ENCODE data around the gene ZBTB16. TPM values are rescaled to one million over a fixed set of nuclear protein-coding genes. Genes with fewer than 3 reads are reported as not detected.

Gene ZBTB16
- total RNA-seq, 1 donor, result 23.3 TPM

DNA sequence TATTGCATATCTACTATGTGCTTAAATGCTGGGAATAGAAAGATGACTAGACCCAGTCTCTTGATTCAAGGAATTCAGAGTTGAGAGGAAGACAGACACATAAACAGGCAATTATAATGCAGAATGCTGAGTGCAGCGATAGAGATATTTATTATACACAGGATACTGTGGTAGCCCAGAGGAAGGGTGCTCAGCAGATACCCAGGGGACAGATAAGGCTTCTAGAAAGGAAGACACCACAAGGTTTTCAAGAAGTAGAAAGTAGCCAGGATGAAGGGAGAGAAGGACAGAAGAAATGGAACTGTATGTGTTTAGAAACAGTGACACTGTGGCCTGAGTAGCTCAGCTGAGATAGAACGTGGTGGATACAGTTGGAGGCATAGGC lies 157.3 kb downstream of the ZBTB16 start:
- H3K9me3 ChIP-seq (ENCODE audit: low read depth, low read length), result no peaks in the 10 kb centered on the region
- H3K4me1 ChIP-seq (ENCODE audit: insufficient read depth, low read length), result peaks cover 20% of the 10 kb centered on the region
- H3K4me3 ChIP-seq (ENCODE audit: low read length), result no peak overlapping the region
- no peaks in the 10 kb centered on the region for H3K27me3 ChIP-seq (ENCODE audit: insufficient read depth, low read length)

DNA sequence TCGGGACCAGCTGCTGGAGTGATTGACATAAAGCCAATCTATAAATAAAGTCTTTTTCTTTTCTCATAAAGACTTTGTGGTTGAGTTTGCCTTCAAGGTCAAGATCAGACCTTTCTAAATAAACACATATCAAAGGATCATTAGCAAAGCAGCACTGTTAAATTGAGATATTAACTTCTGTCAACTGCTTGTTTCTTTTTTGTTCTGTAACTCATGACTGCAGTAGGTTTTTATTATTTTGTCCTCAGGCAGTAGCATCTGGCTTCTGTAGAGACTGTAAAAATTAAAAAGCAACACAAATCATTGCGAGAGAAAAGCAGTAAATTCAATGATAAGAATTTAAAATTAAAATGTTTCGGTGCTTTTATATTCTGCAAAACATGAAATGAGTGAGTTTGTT lies 159.0 kb downstream of the ZBTB16 start:
- no peaks in the 10 kb centered on the region for H3K27me3 ChIP-seq (ENCODE audit: insufficient read depth, low read length)

DNA sequence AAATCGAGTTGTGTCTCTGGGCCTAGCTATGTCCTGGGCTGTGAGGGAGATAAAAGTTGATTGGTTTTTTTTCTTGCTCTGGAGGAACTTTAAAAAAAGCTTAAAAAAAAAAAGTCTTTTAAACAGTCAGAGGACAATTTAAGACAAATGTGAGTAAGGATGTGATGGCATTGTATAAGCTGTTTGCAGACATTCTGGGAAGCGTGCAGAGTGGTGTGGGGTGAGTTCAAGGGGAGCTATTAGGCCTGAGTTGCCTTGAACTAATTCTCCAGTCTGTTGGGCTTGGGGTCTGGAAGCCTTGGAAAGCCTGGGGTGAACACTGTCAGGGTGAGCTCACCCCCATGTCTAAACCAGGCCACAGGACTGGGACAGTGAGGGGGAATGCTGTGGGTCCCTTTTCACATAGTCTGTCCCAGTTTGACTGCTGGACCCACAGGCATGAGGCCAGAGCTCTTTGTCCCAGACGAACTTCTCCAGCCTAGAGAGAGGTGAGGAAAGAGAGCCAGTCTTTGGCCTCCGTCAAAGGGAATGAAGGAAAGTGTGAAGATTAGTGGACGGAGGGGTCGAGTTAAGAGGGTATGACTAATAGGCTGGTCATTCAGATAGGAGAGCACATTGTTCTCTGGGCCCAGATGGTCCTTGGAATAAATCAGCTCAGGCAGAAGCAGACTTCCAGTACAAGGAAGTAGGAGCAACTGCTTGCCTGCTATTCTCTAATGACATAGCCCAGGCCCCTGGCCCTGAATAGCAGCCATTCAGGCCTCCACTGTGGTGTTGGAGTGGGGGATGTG lies 160.2 kb downstream of the ZBTB16 start:
- H3K9me3 ChIP-seq (ENCODE audit: low read depth, low read length), result no peaks in the 10 kb centered on the region
- no peak overlapping the region for H3K4me3 ChIP-seq (ENCODE audit: low read length)
- H3K27me3 ChIP-seq (ENCODE audit: insufficient read depth, low read length), result no peaks in the 10 kb centered on the region
- peaks cover 20% of the 10 kb centered on the region for H3K4me1 ChIP-seq (ENCODE audit: insufficient read depth, low read length)

More for the DNA sequence above, 159.0 kb downstream of the ZBTB16 start:
- peaks cover 20% of the 10 kb centered on the region for H3K4me1 ChIP-seq (ENCODE audit: insufficient read depth, low read length)
- H3K9me3 ChIP-seq (ENCODE audit: low read depth, low read length), result no peaks in the 10 kb centered on the region
- H3K4me3 ChIP-seq (ENCODE audit: low read length), result no peak overlapping the region

GRCh38 chr11:114221037-114221436 lies 161.5 kb downstream of the ZBTB16 start:
- Histone ChIP-seq H3K4me3 (ENCODE audit: low read length) (no peak overlapping the region), H3K4me1 (ENCODE audit: insufficient read depth, low read length) (peaks cover 21% of the 10 kb centered on the region), H3K27me3 (ENCODE audit: insufficient read depth, low read length) (no peaks in the 10 kb centered on the region), H3K9me3 (ENCODE audit: low read depth, low read length) (no peaks in the 10 kb centered on the region)

DNA sequence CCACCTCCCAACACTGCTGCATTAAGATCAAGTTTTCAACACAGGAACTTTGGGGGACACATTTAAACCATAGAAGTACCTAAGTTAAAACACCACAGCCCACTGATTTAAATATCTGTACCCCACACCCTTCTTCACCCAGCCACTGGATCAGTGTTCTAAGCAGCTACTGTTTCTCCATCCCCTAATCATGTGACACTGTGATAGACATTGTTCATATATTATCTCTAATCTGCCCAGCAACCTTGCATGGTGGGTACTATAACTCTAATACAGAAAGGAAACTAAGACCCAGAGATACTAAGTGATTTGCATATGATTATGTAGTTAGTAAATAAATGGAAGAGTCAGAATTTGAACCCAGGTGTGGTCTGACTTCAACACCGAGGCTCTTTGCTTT lies 166.2 kb downstream of the ZBTB16 start:
- H3K9me3 ChIP-seq (ENCODE audit: low read depth, low read length), result no peaks in the 10 kb centered on the region
- H3K27me3 ChIP-seq (ENCODE audit: insufficient read depth, low read length), result no peaks in the 10 kb centered on the region
- no peak overlapping the region for H3K4me3 ChIP-seq (ENCODE audit: low read length)
- peaks cover 5% of the 10 kb centered on the region for H3K4me1 ChIP-seq (ENCODE audit: insufficient read depth, low read length)

DNA sequence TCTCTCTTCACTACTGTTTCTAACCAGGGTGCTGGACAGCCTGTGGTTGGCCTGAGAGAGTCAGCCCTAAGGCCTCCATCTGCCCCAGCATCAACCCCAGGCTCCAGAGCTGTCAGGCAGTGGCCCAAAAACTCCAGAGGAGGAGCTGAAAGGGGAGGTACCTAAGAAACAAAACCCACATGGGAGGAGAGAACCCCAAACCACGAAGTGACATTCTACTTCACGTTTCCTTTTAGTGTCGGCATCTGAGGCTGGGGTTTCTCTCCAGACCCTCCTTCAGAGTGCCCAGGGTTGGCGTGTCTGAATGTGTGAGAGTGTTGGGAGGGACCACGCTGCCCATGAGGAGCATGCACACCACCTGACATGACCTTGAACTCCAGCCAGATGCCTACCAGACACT lies 166.8 kb downstream of the ZBTB16 start:
- H3K4me1 ChIP-seq (ENCODE audit: insufficient read depth, low read length), result peaks cover 5% of the 10 kb centered on the region
- H3K4me3 ChIP-seq (ENCODE audit: low read length), result no peak overlapping the region
- no peaks in the 10 kb centered on the region for H3K9me3 ChIP-seq (ENCODE audit: low read depth, low read length)
- no peaks in the 10 kb centered on the region for H3K27me3 ChIP-seq (ENCODE audit: insufficient read depth, low read length)

DNA sequence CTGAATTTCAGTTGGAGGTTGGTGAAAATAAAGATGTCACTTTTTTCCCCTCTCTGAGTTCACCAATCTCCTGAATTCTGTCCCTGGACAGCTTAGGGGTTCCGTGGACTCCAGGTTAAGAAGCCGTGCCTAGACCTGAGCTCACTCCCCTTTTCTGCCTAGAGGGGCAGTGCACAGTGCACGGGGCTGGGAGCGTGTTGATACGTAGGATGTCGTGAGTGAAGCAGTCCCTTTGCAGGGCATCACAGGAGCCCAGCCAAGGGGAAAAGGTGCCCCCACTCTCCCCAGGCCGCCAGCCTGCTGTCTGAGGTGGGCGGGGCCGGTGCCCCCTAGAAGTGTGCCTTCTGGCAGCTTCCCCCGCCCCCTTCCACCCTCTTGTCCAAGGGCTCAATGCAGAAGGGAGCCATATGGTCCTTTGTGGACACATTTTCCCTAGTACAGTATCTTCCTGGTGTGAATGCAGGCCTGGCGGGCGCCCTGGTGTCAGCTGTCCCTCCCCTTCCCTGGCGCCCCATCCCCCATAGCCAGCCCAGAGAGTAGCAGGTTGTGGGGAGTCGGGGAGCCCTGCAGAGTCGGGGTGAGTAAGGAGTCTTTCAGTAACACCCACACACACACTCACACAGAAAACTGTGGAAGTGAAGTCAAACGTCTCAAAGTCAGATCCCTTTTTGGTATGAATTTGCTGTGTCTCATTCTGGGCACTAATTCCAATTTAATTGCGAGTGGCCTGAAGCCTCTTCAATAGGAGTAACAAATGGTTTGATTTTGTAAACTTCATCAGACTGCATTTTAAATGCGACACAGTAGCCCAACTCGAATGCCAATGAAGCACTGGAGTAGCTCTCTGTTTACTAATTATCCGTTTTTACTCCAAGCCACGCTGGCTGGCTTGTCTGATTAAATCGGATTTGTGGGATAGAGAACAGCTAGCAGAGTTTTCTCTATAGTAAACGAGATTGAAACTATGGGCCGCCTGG lies 169.2 kb downstream of the ZBTB16 start:
- peaks cover 5% of the 10 kb centered on the region for H3K4me1 ChIP-seq (ENCODE audit: insufficient read depth, low read length)
- H3K27me3 ChIP-seq (ENCODE audit: insufficient read depth, low read length), result no peaks in the 10 kb centered on the region
- H3K9me3 ChIP-seq (ENCODE audit: low read depth, low read length), result no peaks in the 10 kb centered on the region
- H3K4me3 ChIP-seq (ENCODE audit: low read length), result no peak overlapping the region

DNA sequence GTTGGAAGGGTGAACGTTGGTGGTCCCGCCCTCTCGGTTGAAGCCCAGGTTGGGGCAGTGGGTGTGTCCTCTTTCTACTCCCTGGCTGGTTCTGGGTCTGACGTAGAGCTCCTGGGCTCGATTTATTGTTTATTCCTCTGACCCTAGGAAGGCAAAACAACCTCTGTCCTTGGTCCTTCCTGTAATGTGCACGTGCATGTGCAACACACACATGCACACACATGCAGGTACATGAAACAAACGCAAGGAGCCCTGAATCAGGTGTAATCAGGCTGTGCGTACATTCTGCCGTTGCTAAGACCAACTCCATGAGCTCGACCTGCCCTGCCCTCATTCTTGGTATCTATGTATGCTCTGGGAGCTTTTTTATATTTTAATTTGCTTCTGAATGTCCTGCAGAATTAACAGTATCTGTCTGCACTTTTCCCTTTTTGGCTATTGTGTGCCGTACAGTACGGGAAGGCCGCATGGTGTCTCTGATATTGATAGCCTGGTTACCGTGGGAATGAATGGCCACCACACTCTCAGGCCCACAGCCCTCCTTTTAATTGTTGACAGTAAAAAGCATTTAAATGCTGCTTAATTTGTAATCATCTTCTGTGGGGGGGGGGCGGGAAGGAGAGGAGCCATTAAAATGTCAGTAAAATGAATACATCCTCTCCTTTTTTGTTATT lies 170.7 kb downstream of the ZBTB16 start:
- H3K4me1 ChIP-seq (ENCODE audit: insufficient read depth, low read length), result peaks cover 5% of the 10 kb centered on the region
- H3K27me3 ChIP-seq (ENCODE audit: insufficient read depth, low read length), result no peaks in the 10 kb centered on the region
- no peaks in the 10 kb centered on the region for H3K9me3 ChIP-seq (ENCODE audit: low read depth, low read length)
- no peak overlapping the region for H3K4me3 ChIP-seq (ENCODE audit: low read length)

GRCh38 chr11:114232400-114233059 lies 173.0 kb downstream of the ZBTB16 start:
- Histone ChIP-seq H3K27me3 (ENCODE audit: insufficient read depth, low read length) (no peaks in the 10 kb centered on the region), H3K4me3 (ENCODE audit: low read length) (no peak overlapping the region), H3K4me1 (ENCODE audit: insufficient read depth, low read length) (no peaks in the 10 kb centered on the region), H3K9me3 (ENCODE audit: low read depth, low read length) (no peaks in the 10 kb centered on the region)

DNA sequence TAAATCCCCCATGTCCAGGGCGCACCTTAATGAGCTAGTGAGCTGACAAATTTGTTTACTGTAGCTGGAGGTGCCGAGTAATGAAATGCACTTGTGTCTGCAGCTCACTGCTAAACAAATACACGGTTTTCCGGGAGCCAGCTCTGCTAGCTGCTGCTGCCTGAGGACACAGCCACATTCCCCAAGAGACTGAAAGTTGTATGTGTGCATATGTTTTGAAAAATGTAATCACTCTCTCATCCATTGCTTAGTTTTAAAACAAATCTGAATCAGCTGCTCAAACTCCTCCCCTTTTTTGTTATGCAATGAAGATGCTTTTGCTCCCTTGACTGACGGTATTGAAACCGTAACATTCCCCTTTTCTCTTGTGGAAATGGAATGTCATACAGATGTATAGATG lies 174.2 kb downstream of the ZBTB16 start:
- no peaks in the 10 kb centered on the region for H3K4me1 ChIP-seq (ENCODE audit: insufficient read depth, low read length)
- H3K4me3 ChIP-seq (ENCODE audit: low read length), result no peak overlapping the region
- H3K9me3 ChIP-seq (ENCODE audit: low read depth, low read length), result no peaks in the 10 kb centered on the region

GRCh38 chr11:114236829-114237228 lies 177.3 kb downstream of the ZBTB16 start:
- no peaks in the 10 kb centered on the region for H3K27me3 ChIP-seq (ENCODE audit: insufficient read depth, low read length)
- H3K4me3 ChIP-seq (ENCODE audit: low read length), result no peak overlapping the region
- H3K4me1 ChIP-seq (ENCODE audit: insufficient read depth, low read length), result no peaks in the 10 kb centered on the region
- H3K9me3 ChIP-seq (ENCODE audit: low read depth, low read length), result no peaks in the 10 kb centered on the region

More for the DNA sequence above, 174.2 kb downstream of the ZBTB16 start:
- H3K27me3 ChIP-seq (ENCODE audit: insufficient read depth, low read length), result no peaks in the 10 kb centered on the region

GRCh38 chr11:114237321-114238280 lies 178.1 kb downstream of the ZBTB16 start:
- H3K27me3 ChIP-seq (ENCODE audit: insufficient read depth, low read length), result no peaks in the 10 kb centered on the region
- H3K9me3 ChIP-seq (ENCODE audit: low read depth, low read length), result no peaks in the 10 kb centered on the region
- H3K4me1 ChIP-seq (ENCODE audit: insufficient read depth, low read length), result no peaks in the 10 kb centered on the region
- H3K4me3 ChIP-seq (ENCODE audit: low read length), result no peak overlapping the region

- Histone ChIP-seq H3K4me3 (ENCODE audit: low read length) (no peak overlapping the region), H3K4me1 (ENCODE audit: insufficient read depth, low read length) (no peaks in the 10 kb centered on the region), H3K27me3 (ENCODE audit: insufficient read depth, low read length) (no peaks in the 10 kb centered on the region), H3K9me3 (ENCODE audit: low read depth, low read length) (no peaks in the 10 kb centered on the region)
Measured at GRCh38 chr11:114239753-114240161, 180.2 kb downstream of the ZBTB16 start.

DNA sequence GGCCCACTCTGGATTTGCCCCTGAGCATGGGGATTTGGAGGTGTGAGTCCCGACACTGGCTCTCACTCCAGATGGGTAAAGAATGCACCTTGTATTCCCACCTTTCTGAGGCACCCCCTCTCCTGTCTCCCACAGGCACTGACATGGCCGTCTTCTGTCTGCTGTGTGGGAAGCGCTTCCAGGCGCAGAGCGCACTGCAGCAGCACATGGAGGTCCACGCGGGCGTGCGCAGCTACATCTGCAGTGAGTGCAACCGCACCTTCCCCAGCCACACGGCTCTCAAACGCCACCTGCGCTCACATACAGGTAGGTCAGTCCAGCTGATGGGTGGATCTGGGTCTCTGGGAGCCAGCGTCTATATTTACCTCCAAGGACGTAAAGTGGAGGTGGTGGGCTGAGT lies 182.5 kb downstream of the ZBTB16 start:
- no peaks in the 10 kb centered on the region for H3K9me3 ChIP-seq (ENCODE audit: low read depth, low read length)
- H3K27me3 ChIP-seq (ENCODE audit: insufficient read depth, low read length), result no peaks in the 10 kb centered on the region
- no peak overlapping the region for H3K4me3 ChIP-seq (ENCODE audit: low read length)
- H3K4me1 ChIP-seq (ENCODE audit: insufficient read depth, low read length), result no peaks in the 10 kb centered on the region
